22Rv1 (cell line): ENCODE measurements around the gene MNAT1.

Experiments used
- ZFX ChIP-seq: fragments of 450-650 bp; IDR thresholded peaks from 2 replicates; pipeline ENCODE4 v1.6.1; 2017; ENCODE audit warnings: antibody characterized with exemption, borderline replicate concordance
- TF ChIP-seq, protein P1 (sequence below): fragments of 450-650 bp; IDR thresholded peaks from 2 replicates; pipeline ENCODE4 v1.5.1; 2017; ENCODE audit warnings: mild to moderate bottlenecking

DNA sequence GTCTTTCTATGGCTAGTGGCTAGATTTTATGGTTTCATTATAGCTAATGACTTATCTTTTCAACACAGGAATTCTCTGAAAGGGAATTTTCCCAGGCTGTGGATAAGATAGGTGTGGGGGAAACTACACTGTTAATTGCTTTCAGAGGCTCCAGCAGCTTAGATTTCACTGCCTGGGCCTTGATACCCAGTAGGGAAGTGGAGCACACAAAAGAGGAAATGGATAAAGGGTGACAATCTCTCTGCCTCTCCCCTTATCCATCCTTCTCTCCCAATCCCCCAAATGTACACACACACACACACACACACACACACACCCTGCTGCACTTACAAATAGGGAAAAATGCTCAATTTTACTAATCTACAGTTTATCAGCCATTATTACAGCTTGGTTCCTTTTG is 29.5 kb upstream of the MNAT1 start:
- TF ChIP-seq, protein P1, sequence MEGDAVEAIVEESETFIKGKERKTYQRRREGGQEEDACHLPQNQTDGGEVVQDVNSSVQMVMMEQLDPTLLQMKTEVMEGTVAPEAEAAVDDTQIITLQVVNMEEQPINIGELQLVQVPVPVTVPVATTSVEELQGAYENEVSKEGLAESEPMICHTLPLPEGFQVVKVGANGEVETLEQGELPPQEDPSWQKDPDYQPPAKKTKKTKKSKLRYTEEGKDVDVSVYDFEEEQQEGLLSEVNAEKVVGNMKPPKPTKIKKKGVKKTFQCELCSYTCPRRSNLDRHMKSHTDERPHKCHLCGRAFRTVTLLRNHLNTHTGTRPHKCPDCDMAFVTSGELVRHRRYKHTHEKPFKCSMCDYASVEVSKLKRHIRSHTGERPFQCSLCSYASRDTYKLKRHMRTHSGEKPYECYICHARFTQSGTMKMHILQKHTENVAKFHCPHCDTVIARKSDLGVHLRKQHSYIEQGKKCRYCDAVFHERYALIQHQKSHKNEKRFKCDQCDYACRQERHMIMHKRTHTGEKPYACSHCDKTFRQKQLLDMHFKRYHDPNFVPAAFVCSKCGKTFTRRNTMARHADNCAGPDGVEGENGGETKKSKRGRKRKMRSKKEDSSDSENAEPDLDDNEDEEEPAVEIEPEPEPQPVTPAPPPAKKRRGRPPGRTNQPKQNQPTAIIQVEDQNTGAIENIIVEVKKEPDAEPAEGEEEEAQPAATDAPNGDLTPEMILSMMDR, result no peak
- TF ChIP-seq ZFX, result no peak
